GM18951 (cell line): ENCODE measurements around the gene DUSP16.
"Not testable (repeated sequence)": the region's sequence is repeated elsewhere in the genome, so short reads cannot be mapped to it uniquely, and the experiment has no call there.

ENCODE experiments used
- POLR2A ChIP-seq: IDR thresholded peaks from 4 replicates; pipeline ENCODE4 v1.6.1; 2011; ENCODE audit warnings: mild to moderate bottlenecking; ENCODE audit not compliant: insufficient read length, insufficient read depth; ENCODE audit errors: extremely low read depth
- in situ Hi-C: fragments of 300-500 bp; cut with MboI; formaldehyde crosslinking; loops from one replicate; pipeline ENCODE4 v1.12.0; 2022; ENCODE audit warnings: low sequenced_read_pairs, mixed read lengths, inconsistent platforms; ENCODE audit not compliant: unreplicated experiment

The DUSP16 gene

DNA sequence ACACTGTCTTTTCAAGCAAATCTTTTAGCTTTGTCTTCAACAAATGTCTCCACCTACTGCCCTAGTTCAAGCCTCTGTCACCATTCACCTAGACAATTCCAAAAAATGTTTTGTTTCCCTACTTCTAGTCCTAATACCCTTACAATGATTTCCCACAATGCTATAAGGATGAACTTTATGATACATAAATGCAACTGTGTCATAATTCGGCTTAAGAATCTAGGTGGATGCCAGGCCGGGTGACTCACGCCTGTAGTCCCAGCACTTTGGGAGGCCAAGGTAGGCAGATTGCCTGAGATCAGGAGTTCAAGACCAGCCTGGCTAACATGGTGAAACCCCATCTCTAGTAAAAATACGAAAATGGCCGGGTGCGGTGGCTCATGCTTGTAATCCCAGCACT is 28.3 kb upstream of the DUSP16 start:
- no peak for TF ChIP-seq POLR2A
- in situ Hi-C loops: no loop called here

DNA sequence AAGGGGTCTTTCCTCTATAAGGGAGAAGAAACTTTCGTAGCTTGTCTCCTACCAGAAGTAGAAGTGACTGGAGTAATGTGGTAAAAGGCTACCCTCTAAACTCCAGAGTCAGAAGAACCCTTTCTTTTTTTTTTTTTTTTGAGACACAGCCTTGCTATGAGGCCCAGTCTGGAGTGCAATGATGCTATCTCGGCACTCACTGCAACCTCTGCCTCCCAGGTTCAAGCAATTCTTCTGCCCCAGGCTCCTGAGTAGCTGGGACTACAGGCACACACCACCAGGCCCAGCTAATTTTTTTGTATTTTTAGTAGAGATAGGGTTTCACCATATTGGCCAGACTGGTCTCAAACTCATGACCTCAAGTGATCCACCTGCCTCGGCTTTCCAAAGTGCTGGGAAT is 25.8 kb upstream of the DUSP16 start:
- in situ Hi-C loops: not testable (repeated sequence)

DNA sequence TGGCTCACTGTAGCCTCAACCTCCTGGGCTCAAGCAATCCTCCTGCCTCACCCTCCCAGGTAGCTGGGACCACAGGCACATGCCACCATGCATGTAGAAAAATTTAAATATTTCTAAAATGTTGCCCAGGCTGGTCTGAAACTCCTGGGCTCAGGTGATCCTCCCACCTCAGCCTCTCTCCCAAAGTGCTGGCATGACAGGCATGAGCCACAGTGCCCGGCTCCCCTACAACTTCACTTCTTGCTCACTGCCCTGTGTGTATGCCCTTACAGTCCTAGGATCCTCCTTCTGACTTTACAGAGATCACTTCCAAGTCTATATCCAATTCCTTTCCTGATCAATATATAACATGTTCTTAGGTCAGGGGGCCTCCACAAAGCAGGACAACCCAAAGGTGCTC is 25.2 kb upstream of the DUSP16 start:
- in situ Hi-C loops: no loop called here
- no peak for TF ChIP-seq POLR2A

DNA sequence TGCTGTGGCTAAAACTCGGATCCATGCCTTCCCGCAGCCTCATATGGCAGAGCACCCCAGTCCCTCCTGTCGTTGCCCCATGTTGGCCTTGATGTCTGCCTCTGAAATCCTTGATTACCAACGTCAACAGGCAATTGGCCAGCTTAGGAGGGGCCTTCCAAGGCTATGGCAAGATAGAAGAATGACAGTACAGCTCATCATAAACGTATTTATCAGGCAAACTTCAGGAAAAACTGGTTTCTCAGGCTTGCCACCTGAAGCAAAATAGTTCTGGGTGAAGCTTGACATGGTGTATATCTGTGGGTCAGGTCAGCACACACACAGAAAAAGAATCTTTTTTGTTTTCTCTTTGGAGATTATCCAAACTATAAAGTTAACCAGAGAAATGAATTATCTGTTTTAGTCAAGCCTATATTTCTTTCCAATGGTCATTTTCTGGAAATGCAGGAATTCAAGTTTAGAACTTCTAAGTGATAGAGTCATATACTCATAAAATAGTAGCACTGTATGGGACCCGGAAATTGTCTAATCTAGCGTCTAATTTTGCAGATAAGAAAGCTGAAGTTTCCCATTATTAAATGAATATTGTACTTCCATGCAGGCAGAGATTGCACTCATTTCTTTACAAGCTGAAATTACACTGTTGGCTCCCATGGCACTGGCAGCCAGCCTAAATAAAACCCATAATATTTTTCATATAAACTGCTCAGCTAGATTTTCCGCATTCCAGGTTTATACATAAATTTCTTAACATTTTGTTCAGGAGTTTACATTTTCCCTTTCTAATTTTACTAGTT is 24.4 kb upstream of the DUSP16 start:
- TF ChIP-seq POLR2A: no peak
- in situ Hi-C loops: no loop called here

DNA sequence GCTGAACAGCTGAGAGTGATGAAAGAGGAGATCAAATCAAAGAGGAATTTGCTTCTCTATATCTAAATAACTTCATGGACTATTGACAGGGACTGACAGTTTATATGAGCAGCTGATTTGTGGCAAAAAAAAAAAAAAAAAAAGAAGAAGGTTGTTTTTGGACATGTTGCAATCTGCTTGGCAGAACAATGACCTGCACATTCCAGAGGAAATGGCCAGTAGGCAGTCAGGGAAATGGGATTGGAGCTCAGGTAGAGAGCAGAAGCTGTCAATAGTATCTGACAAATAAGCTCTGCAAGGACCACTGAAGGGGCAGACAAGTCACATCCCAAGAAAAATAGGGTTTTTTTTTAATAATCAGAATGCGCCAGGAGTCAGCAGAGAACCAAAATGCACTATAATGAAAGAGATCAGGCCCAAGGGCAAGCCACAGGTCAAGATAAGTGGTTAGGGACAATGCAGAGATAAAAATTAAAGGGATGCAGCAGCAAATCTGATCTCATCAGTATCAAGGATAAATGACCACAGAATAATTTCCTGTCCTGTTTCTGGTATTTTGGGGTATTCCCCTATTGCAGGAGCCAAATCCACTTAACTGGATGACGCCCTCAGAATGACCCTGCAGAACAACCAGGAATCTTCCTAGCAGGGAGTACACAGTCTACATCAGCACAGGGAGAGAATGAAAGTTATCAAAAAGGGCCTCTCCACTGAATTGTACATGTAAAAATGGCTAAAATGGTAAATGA is 22.6 kb upstream of the DUSP16 start:
- no peak for TF ChIP-seq POLR2A
- in situ Hi-C loops: no loop called here

DNA sequence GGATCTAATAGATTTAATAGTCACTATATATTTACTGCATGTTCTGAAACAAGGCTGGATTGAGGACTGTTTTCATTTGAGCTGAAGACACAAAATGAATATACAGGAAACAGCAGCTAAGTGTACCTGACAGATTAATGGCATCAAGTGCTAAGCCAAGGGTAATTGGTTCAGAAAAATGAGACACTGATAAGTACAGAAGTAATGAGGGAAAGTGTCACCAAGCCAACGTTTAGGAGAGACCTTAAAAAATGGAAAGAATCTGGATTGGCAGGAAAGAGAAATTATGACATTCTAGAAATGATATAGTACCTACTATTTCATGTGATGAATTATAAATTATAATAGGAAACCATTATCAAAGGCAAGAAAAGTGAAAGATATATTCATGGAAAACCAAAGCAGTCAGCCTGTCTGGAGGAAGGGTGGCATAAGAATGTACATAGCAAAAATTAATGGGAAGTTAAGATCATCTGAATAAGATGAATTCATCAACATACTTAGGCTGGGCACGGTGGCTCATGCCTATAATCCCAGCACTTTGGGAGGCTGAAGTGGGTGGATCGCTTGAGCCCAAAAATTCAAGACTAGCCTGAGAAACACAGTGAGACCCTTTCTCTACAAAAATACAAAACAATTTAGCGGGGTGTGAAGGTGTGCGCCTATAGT is 21.0 kb upstream of the DUSP16 start:
- no peak for TF ChIP-seq POLR2A
- in situ Hi-C loops: no loop called here

DNA sequence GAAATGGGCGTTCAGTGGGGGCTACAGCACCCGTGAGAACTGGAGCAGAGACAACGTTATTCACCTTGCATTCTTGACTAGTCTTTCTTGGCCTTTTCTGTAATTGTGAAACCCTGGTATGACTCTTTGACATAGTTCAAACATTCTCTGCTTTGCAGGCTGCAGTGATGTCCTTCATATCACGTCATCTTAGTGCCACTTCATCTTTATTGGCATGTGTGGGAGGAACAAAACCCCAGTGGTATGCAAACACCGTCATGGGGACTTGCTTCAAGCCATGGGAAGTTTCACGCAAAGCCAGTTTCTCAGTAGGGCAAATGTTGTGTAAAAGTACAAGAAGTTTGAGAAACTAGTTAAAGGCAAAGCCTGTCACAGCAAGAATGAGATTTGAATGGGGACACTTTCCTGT is 20.2 kb upstream of the DUSP16 start:
- in situ Hi-C loops: no loop called here

DNA sequence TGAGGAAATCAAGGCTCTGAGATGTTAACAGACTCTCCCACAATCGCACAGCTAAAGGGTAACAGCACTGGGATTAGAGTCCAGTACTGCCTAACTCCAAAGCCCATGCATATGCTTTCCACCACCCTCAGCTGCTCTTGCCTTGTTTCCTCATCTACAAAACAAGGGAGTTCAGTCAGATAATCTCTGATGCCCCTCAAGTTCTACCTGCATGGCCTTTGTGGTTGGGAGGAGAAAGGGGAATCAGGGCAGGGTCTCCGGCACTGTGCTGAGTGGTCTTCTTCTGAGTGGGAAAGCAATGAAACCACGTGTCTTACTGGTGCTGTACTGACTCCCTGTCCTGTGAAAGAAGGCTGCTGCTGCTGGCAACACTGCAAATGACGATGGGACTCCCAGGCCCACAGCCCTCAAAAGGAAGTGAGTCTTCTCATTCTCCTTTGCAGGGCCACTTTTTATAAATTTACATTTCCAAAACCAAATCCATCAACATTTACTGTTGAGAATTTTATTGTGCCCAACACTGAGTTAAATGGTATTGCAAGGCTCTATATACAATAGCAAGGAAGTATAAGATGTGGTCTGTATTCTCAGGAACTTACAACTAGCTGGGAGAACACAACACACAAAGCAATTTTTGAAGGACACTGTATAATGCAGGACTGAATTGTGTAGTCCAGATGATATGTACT is 19.7 kb upstream of the DUSP16 start:
- TF ChIP-seq POLR2A: no peak
- in situ Hi-C loops: no loop called here

More for the DNA sequence above, 20.2 kb upstream of the DUSP16 start:
- no peak for TF ChIP-seq POLR2A

DNA sequence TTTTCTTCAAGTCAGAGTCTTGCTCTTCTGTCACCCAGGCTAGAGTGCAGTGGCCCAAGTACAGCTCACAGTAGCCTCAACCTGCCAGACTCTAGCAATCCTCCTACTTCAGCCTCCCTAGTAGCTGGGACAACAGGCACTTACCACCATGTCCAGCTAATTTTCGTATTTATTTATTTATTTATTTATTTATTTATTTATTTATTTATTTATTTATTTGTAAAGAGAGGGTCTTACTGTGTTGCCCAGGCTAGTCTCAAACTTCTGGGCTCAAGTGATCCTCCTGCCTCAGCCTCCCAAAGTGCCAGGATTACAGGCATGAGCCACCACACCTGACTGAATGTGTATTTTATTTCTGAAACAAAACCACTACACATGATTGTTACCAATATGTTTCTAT is 18.1 kb upstream of the DUSP16 start:
- in situ Hi-C loops: not testable (repeated sequence)

DNA sequence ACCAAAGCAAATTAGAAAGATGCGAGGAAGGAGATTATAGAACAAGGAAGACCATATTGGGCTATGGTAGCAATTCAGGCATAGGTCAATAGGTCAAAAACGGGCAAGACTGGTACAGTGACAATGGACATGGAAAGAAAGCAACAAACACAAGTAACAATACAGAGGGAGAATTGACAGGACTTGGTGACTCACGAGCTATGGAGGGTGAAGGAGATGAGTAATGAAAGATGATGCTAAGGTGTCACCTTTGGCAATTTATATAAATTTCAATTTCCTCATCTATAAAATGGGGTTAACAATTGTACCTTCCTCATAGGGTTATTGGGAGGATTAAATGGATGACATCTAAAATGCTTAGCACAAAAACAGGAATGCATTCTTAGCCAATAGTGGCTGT is 15.1 kb upstream of the DUSP16 start:
- TF ChIP-seq POLR2A: no peak
- in situ Hi-C loops: no loop called here

DNA sequence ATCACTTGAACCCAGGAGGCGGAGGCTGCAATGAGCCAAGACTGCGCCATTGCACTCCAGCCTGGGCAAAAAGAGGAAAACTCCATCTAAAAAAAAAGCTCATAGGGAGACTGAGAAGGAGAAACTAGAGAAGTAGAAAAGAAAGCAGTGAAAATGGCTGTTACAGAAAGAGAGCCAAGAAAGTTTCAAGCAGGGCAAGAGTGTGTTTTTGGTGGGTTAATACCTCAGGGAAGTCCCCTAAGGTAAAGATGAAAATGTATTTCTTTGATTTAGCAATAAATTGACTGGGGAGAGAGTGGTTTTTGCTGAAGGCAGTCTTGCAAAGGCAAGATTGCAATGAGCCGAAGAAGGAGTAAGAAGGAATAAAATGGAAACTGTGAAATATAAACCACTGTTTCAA is 10.0 kb upstream of the DUSP16 start:
- in situ Hi-C loops: no loop called here
- no peak for TF ChIP-seq POLR2A

DNA sequence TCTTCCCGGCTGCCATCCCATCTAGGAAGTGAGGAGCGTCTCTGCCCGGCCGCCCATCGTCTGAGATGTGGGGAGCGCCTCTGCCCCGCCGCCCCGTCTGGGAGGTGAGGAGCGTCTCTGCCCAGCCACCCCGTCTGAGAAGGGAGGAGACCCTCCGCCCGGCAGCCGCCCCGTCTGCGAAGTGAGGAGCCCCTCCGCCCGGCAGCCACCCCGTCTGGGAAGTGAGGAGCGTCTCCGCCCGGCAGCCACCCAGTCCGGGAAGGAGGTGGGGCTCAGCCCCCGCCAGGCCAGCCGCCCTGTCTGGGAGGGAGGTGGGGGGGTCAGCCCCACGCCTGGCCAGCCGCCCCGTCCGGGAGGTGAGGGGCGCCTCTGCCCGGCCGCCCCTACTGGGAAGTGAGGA is 3.3 kb upstream of the DUSP16 start:
- in situ Hi-C loops: not testable (repeated sequence)

DNA sequence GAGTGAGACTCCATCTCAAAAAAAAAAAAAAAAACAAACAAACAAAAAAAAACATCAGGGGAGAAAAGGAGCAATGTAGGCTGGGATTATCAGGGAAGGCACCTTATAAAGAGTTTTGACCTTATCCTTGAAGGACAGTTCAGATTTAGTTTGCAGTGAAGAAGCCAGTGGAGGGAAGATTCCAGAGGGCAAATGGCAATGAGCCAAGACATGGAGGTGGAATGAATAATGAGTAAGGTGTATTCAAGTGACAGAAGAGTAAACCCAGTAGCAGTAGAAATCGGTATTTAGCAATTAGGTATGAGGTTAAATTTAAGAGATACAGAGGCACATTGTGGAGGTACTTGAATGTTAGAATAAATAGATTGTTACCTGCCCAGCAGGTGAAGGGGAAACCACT is 2.2 kb upstream of the DUSP16 start:
- no peak for TF ChIP-seq POLR2A
- in situ Hi-C loops: no loop called here

DNA sequence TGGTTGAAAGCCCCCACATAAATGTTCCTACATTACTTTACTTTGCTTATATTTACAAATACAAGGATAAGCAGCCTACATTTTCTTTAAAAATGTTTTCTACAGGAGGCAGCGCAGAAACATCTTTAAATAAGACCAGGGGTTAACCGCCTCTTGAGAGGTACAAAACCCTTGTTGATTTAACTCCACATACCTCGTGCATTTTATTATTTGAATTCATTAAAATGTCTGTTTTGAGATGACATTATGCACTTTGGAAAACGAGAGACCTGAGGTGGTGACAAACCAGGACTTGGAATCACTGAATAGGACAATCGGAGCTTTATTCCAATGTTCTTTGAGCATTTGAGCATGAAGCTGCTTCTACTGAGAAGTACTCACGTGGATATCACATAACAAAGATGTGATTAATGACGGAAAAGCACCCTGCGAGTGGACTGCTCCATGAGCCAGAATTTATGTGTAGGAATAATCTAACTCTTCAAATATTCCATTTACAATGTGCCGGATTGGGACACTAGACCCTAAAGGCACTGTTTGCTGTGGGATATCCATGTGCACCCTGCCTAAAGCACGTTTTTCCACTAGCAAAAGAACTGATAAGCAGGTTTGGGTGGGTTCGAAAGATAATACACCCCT is 746 bp upstream of the DUSP16 start:
- TF ChIP-seq POLR2A: no peak
- in situ Hi-C loops: no loop called here
